H1 (cell line): ENCODE results near the gene MMP21. TPM values are rescaled to one million over a fixed set of nuclear protein-coding genes. Genes with fewer than 3 reads are reported as not detected.

Experiments used
- CTCF ChIA-PET: fragments of 300-600 bp; sonication (Branson Sonifier 250); formaldehyde crosslinking; loops from one replicate; lab custom pipeline; 2021; ENCODE audit not compliant: partially characterized antibody; lab: Charles Lee
- POLR2A ChIA-PET: fragments of 300-600 bp; sonication (Branson Sonifier 250); formaldehyde crosslinking; loops from one replicate; lab custom pipeline; 2021; ENCODE audit warnings: inconsistent platforms; ENCODE audit not compliant: partially characterized antibody; lab: Charles Lee
- DNase-seq, 2 experiments: peaks; one replicate each; pipeline versions ENCODE4 v3.0.0 to v3.0.0-alpha.2; 2010 to 2022; ENCODE audit warnings: low spot score in 2 of 2, low read depth in 1 of 2, mixed read lengths in 1 of 2
- FAIRE-seq: peaks from 2 replicates; lab custom pipeline; 2011; peaks lifted over from hg19 to GRCh38; lab: Jason Lieb, UNC
- H2AFZ ChIP-seq: 2 replicates; pipeline ENCODE4 v1.8.1; 2012; ENCODE audit warnings: low read length, inconsistent platforms
- H2AK5ac ChIP-seq: 2 replicates; pipeline ENCODE4 v1.6.1; 2013; ENCODE audit warnings: low read depth, low read length
- H2BK120ac ChIP-seq: replicated peaks from 2 replicates; pipeline ENCODE3; 2013; ENCODE audit warnings: low read depth, low read length, inconsistent platforms
- H2BK12ac ChIP-seq: 2 replicates; pipeline ENCODE4 v1.6.1; 2013; ENCODE audit warnings: low read depth, low read length
- H2BK15ac ChIP-seq: 2 replicates; pipeline ENCODE4 v1.6.1; 2013; ENCODE audit warnings: low read length
- H2BK20ac ChIP-seq: 2 replicates; pipeline ENCODE4 v1.6.1; 2013; ENCODE audit warnings: low read length
- H2BK5ac ChIP-seq: 2 replicates; pipeline ENCODE4 v1.6.1; 2013; ENCODE audit warnings: low read depth, low read length
- H3K14ac ChIP-seq: 2 replicates; pipeline ENCODE4 v1.6.1; 2013; ENCODE audit warnings: inconsistent platforms; ENCODE audit not compliant: insufficient read length
- H3K18ac ChIP-seq: 2 replicates; pipeline ENCODE4 v1.6.1; 2013; ENCODE audit warnings: low read length; ENCODE audit errors: extremely low read depth
- H3K23ac ChIP-seq: 2 replicates; pipeline ENCODE4 v1.6.1; 2013; ENCODE audit warnings: inconsistent platforms; ENCODE audit not compliant: insufficient read length
- H3K23me2 ChIP-seq: 2 replicates; pipeline ENCODE4 v1.6.1; 2013; ENCODE audit warnings: low read depth, low read length
- H3K27ac ChIP-seq: 2 replicates; pipeline ENCODE4 v1.6.1; 2011; ENCODE audit warnings: low read depth, low read length, inconsistent platforms
- H3K27me3 ChIP-seq, 4 experiments: replicated peaks in 1 of 4; 1 replicate in 1 of 4; 2 replicates in 3 of 4; pipeline versions ENCODE4 v1.6.1 to v1.8.1; 2011 to 2013; ENCODE audit warnings: low read length in 3 of 4, mild to moderate bottlenecking in 3 of 4, inconsistent platforms in 2 of 4, mixed read lengths in 2 of 4, moderate library complexity in 1 of 4; ENCODE audit not compliant: control insufficient read depth in 3 of 4, insufficient read depth in 3 of 4; ENCODE audit errors: extremely low read depth in 1 of 4
- H3K36me3 ChIP-seq, 4 experiments: 2 replicates each; pipeline versions ENCODE4 v1.6.1 to v1.8.1; 2011 to 2013; ENCODE audit warnings: mild to moderate bottlenecking in 4 of 4, low read length in 3 of 4, moderate library complexity in 2 of 4, control low read depth in 1 of 4, inconsistent platforms in 1 of 4; ENCODE audit not compliant: insufficient read depth in 4 of 4, control insufficient read depth in 2 of 4
- H3K4ac ChIP-seq: replicated peaks from 2 replicates; pipeline ENCODE3; 2013; ENCODE audit warnings: low read length, low read depth, mixed read lengths, inconsistent platforms; ENCODE audit not compliant: insufficient read length
- H3K4me1 ChIP-seq, 4 experiments: replicated peaks in 1 of 4; 1 replicate in 1 of 4; 2 replicates in 3 of 4; pipeline versions ENCODE4 v1.6.1 to v1.8.1; 2011 to 2013; ENCODE audit warnings: low read length in 3 of 4, inconsistent platforms in 2 of 4, mixed read lengths in 1 of 4; ENCODE audit not compliant: insufficient read depth in 4 of 4, control insufficient read depth in 3 of 4
- H3K4me2 ChIP-seq, 2 experiments: 2 replicates each; pipeline versions ENCODE4 v1.6.1 to v1.8.1; 2011 to 2013; ENCODE audit warnings: low read depth in 2 of 2, low read length in 2 of 2, control low read depth in 1 of 2, inconsistent platforms in 1 of 2, mild to moderate bottlenecking in 1 of 2; ENCODE audit not compliant: insufficient read depth in 1 of 2
- H3K4me3 ChIP-seq, 4 experiments: fragments of 200-600, 300-600 bp in 1 of 4; sonication (generic), shearing (Covaris generic), sonication (Bioruptor Twin) in 1 of 4; 2 replicates each; pipeline versions ENCODE4 v1.5.1 to v1.8.1; 2011 to 2016; ENCODE audit warnings: low read length in 4 of 4, low read depth in 3 of 4, control low read depth in 2 of 4, inconsistent platforms in 2 of 4, mild to moderate bottlenecking in 2 of 4, mixed read lengths in 1 of 4, moderate library complexity in 1 of 4; ENCODE audit not compliant: insufficient read depth in 2 of 4; ENCODE audit errors: extremely low read depth in 1 of 4
- H3K56ac ChIP-seq: replicated peaks from 2 replicates; pipeline ENCODE3; 2013; ENCODE audit warnings: low read depth, mild to moderate bottlenecking, mixed read lengths, low read length, inconsistent platforms; ENCODE audit not compliant: insufficient read length
- H3K79me1 ChIP-seq: 2 replicates; pipeline ENCODE4 v1.6.1; 2013; ENCODE audit warnings: low read depth, low read length, control low read depth
- H3K79me2 ChIP-seq, 2 experiments: 2 replicates each; pipeline versions ENCODE4 v1.6.1 to v1.8.1; 2012 to 2013; ENCODE audit warnings: low read length in 2 of 2, mild to moderate bottlenecking in 2 of 2, inconsistent platforms in 1 of 2; ENCODE audit not compliant: insufficient read depth in 2 of 2, control insufficient read depth in 1 of 2
- H3K9ac ChIP-seq, 4 experiments: replicated peaks in 1 of 4; 1 replicate in 1 of 4; 2 replicates in 3 of 4; pipeline versions ENCODE4 v1.6.1 to v1.8.1; 2011 to 2013; ENCODE audit warnings: low read depth in 3 of 4, low read length in 3 of 4, control low read depth in 2 of 4, mild to moderate bottlenecking in 2 of 4, moderate library complexity in 2 of 4, inconsistent platforms in 1 of 4; ENCODE audit errors: extremely low read depth in 1 of 4
- H3K9me3 ChIP-seq, 2 experiments: 2 replicates each; pipeline versions ENCODE4 v1.6.1 to v1.8.1; 2012 to 2013; ENCODE audit warnings: mild to moderate bottlenecking in 2 of 2, moderate library complexity in 2 of 2, control low read depth in 1 of 2, inconsistent platforms in 1 of 2, low read depth in 1 of 2, low read length in 1 of 2, mixed read lengths in 1 of 2; ENCODE audit not compliant: insufficient read depth in 2 of 2
- H4K20me1 ChIP-seq, 2 experiments: replicated peaks in 1 of 2; 2 replicates each; pipeline versions ENCODE3 to v1.8.1; 2011 to 2013; ENCODE audit warnings: inconsistent platforms in 2 of 2, low read length in 2 of 2, mild to moderate bottlenecking in 1 of 2; ENCODE audit not compliant: insufficient read depth in 2 of 2, control insufficient read depth in 1 of 2
- H4K5ac ChIP-seq: 2 replicates; pipeline ENCODE4 v1.6.1; 2013; ENCODE audit warnings: low read length, low read depth, mixed read lengths, inconsistent platforms; ENCODE audit not compliant: insufficient read length
- H4K8ac ChIP-seq: 2 replicates; pipeline ENCODE4 v1.8.0; 2013; ENCODE audit warnings: mild to moderate bottlenecking, moderate library complexity, low read length, inconsistent platforms; ENCODE audit not compliant: insufficient read depth; ENCODE audit errors: extremely low read depth
- H4K91ac ChIP-seq: replicated peaks from 2 replicates; pipeline ENCODE3; 2013; ENCODE audit warnings: low read length, mixed read lengths, inconsistent platforms; ENCODE audit not compliant: insufficient read length
- BCL11A ChIP-seq, 2 experiments: IDR thresholded peaks; one replicate each; pipeline ENCODE4 v1.6.1; 2011; ENCODE audit warnings: low read depth in 2 of 2, low read length in 2 of 2, mild to moderate bottlenecking in 2 of 2
- EZH2 ChIP-seq: fragments of 200-600 bp; sonication (generic); IDR thresholded peaks from 2 replicates; pipeline ENCODE4 v1.7.1; 2012; ENCODE audit warnings: low read depth, mild to moderate bottlenecking, moderate library complexity, low read length, inconsistent platforms; ENCODE audit not compliant: severe bottlenecking
- MAFK ChIP-seq: IDR thresholded peaks from 2 replicates; pipeline ENCODE4 v1.6.1; 2012; ENCODE audit warnings: low read depth, mild to moderate bottlenecking, improper control_type of control experiment, low read length
- SIRT6 ChIP-seq: IDR thresholded peaks from one replicate; pipeline ENCODE4 v1.7.1; 2012; ENCODE audit warnings: low read length, inconsistent platforms
- TAF7 ChIP-seq: optimal IDR thresholded peaks from 2 replicates; pipeline ENCODE3; 2011; ENCODE audit warnings: low read depth, mild to moderate bottlenecking, inconsistent platforms, low read length, moderate library complexity, borderline replicate concordance
- WGBS, 2 experiments: shearing (Covaris generic) in 1 of 2; methylation state at CpG; one replicate each; pipeline versions ENCODE4 v1.1.6 to v1.1.7; 2013 to 2015; ENCODE audit warnings: low lambda C conversion rate in 2 of 2, mixed read lengths in 2 of 2, inconsistent platforms in 1 of 2, low coverage in 1 of 2, missing lambda C conversion rate in 1 of 2; ENCODE audit not compliant: insufficient replicate concordance in 2 of 2, insufficient coverage in 1 of 2, insufficient read length in 1 of 2; ENCODE audit errors: extremely low coverage in 1 of 2, missing lambda C conversion rate in 1 of 2; 5-methylcytosine and 5-hydroxymethylcytosine counted together
- polyA plus RNA-seq, 7 experiments: library from polyadenylated mRNA; depleted of rRNA in 3 of 7; stranded (reverse) in 5 of 7; unstranded in 2 of 7; fragments of >200 nt in 5 of 7; fragments of 200-250 nt in 2 of 7; gene quantifications; 1 replicate in 5 of 7; 2 replicates in 1 of 7; 4 replicates in 1 of 7; pipeline versions ENCODE4 v1.2.1 to v1.2.3, GENCODE V29; 2011 to 2013; ENCODE audit warnings: missing spikeins in 2 of 7, mixed read lengths in 2 of 7
- total RNA-seq: library from RNA; stranded (reverse); fragmentation: NEBNext Ultra II Directional; extraction: Animal tissue kit (Norgen Biotek cat#: 25700); gene quantifications from 2 replicates; pipeline ENCODE4 v1.2.1, GENCODE V29; 2021
- TF ChIP-seq, protein P1 (sequence below), 3 experiments: IDR thresholded peaks; 1 replicate in 2 of 3; 2 replicates in 1 of 3; pipeline versions ENCODE4 v1.5.1 to v1.6.1; 2011; ENCODE audit warnings: low read length in 3 of 3, mild to moderate bottlenecking in 3 of 3, inconsistent platforms in 2 of 3, low read depth in 1 of 3, moderate library complexity in 1 of 3; ENCODE audit not compliant: insufficient read depth in 1 of 3; ENCODE audit errors: control extremely low read depth in 1 of 3

Gene MMP21
- total and polyA plus RNA-seq, 2 of the 8 experiments (the other 6 are each of a cell fraction or from before 2014, with no cell fraction given), result not detected

DNA sequence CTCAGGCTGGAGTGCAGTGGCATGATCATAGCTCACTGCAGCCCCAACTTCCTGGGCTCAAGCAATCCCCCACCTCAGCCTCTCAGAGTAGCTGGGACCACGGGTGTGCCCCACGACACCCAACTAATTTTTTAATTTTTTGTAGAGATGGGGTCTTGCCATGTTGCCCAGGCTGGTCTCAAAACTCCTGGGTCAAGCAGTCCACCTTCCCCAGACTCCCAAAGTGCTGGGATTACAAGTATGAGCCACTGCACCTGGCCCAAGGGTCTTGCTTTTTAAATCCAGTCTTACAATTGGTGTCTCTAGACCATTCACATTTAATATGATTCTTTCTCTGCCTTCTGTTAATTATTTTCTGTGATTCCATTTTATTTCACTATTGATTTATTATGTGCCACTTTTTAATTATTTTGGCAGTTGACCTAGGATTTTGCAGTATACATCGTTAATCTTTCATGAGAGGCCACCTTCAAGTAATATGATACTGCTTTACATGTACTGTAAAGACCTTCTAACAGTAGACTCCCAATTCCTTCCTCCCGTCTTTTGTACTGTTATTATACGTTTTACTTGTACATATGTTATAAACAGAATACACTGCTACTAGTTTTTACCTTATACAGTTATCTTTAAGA is 18.7 kb downstream of the MMP21 start:
- Histone ChIP-seq H3K23me2 (no peaks in the 10 kb centered on the region), H2BK120ac (no peak overlapping the region), H3K27ac (no peak overlapping the region), H3K4me3 (no peak overlapping the region), H2BK5ac (no peak overlapping the region), H4K5ac (no peak overlapping the region), H4K20me1 (peaks cover 0 to 3% of the 10 kb centered on the region in 2 experiments), H3K4ac (no peak overlapping the region), H3K79me2 (no peaks in the 10 kb centered on the region), H3K14ac (no peak overlapping the region), H4K8ac (no peak overlapping the region), H3K18ac (no peak overlapping the region), H3K56ac (no peak overlapping the region), H2AK5ac (no peak overlapping the region), H3K9ac (no peak overlapping the region), H3K23ac (no peak overlapping the region), H2AFZ (no peak overlapping the region), H3K9me3 (no peaks in the 10 kb centered on the region), H3K27me3 (no peaks in the 10 kb centered on the region), H2BK12ac (no peak overlapping the region), H2BK20ac (no peak overlapping the region), H3K4me2 (no peak overlapping the region), H4K91ac (no peak overlapping the region), H3K4me1 (peaks cover 0 to 2% (median 0%) of the 10 kb centered on the region in 4 experiments; a peak in 3 of 7 replicates), H3K36me3 (peaks cover 8 to 77% (median 40%) of the 10 kb centered on the region in 4 experiments), H2BK15ac (no peak overlapping the region), H3K79me1 (no peaks in the 10 kb centered on the region)
- DNase-seq (no peak), FAIRE-seq (no peak)
- ChIA-PET CTCF (no interaction called here), POLR2A (interaction anchor here (2.3 kb wide), 1 partner anchor 9 kb away, joined by 8 read pairs; no protein-coding TSS in a partner anchor)
- TF ChIP-seq BCL11A (IDR thresholded peaks at IDR 0.05; ENCODE audit: low read depth in 2 of 2, low read length in 2 of 2) (no peak), MAFK (no peak), TAF7 (no peak), EZH2 (no peak), SIRT6 (no peak)
- TF ChIP-seq, protein P1, sequence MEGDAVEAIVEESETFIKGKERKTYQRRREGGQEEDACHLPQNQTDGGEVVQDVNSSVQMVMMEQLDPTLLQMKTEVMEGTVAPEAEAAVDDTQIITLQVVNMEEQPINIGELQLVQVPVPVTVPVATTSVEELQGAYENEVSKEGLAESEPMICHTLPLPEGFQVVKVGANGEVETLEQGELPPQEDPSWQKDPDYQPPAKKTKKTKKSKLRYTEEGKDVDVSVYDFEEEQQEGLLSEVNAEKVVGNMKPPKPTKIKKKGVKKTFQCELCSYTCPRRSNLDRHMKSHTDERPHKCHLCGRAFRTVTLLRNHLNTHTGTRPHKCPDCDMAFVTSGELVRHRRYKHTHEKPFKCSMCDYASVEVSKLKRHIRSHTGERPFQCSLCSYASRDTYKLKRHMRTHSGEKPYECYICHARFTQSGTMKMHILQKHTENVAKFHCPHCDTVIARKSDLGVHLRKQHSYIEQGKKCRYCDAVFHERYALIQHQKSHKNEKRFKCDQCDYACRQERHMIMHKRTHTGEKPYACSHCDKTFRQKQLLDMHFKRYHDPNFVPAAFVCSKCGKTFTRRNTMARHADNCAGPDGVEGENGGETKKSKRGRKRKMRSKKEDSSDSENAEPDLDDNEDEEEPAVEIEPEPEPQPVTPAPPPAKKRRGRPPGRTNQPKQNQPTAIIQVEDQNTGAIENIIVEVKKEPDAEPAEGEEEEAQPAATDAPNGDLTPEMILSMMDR (IDR thresholded peaks at IDR 0.05; ENCODE audit: control extremely low read depth in 1 of 3, insufficient read depth in 1 of 3, low read depth in 1 of 3, low read length in 3 of 3), result no peak
- WGBS, 2 experiments, result 91% methylated on average over 5 of the region's 5 CpGs; no CpG with 5 or more reads in 1 of the 2 experiments
